Uterus (tissue), 4 donors: Measurements from ENCODE around the gene ALOX12B. TPM values are rescaled to one million over a fixed set of nuclear protein-coding genes. Genes with fewer than 3 reads are reported as not detected.
"Not testable (repeated sequence)": the region's sequence is repeated elsewhere in the genome, so short reads cannot be mapped to it uniquely, and the experiment has no call there.

Experiments
- DNase-seq, 2 donors: peaks; one replicate each; pipeline ENCODE4 v3.0.0-alpha.2; 2019 to 2020
- H3K27ac ChIP-seq, 2 donors: fragments of 200-600 bp; sonication (generic); 1 replicate in 1 of 2; 2 replicates in 1 of 2; pipeline ENCODE4 v1.5.1; 2016 to 2018
- H3K27me3 ChIP-seq, 2 donors: fragments of 200-600 bp; sonication (generic); one replicate each; pipeline ENCODE4 v1.5.1; 2018 to 2019; ENCODE audit warnings: control low read depth in 1 of 2
- H3K36me3 ChIP-seq, 2 donors: fragments of 200-600 bp; sonication (generic); one replicate each; pipeline ENCODE4 v1.5.1; 2019; ENCODE audit warnings: control low read depth in 1 of 2
- H3K4me1 ChIP-seq, 2 donors: fragments of 200-600 bp; sonication (generic); one replicate each; pipeline ENCODE4 v1.5.1; 2018 to 2019; ENCODE audit warnings: control low read depth in 1 of 2
- H3K4me3 ChIP-seq, 2 donors: fragments of 200-600 bp; sonication (generic); 1 replicate in 1 of 2; 2 replicates in 1 of 2; pipeline ENCODE4 v1.5.1; 2018 to 2019; ENCODE audit warnings: mild to moderate bottlenecking in 1 of 2
- H3K9me3 ChIP-seq, 2 donors: fragments of 200-600 bp; sonication (generic); one replicate each; pipeline ENCODE4 v1.5.1; 2019; ENCODE audit warnings: control low read depth in 1 of 2
- POLR2A ChIP-seq, 2 donors: fragments of 450-650 bp; IDR thresholded peaks; one replicate each; pipeline ENCODE4 v1.6.1; 2016; ENCODE audit warnings: antibody characterized with exemption in 2 of 2, mild to moderate bottlenecking in 1 of 2, moderate library complexity in 1 of 2
- intact Hi-C: fragments of 100-400 bp; cut with DNase I; formaldehyde crosslinking; loops from one replicate; pipeline ENCODE4 v1.15.1; 2023; ENCODE audit warnings: low total_unique reads
- total RNA-seq, 4 donors: library from RNA; depleted of rRNA in 3 of 4; stranded (reverse); fragments of >200 nt in 3 of 4; gene quantifications; one replicate each; pipeline versions ENCODE4 v1.1.0 to v1.2.4, GENCODE V29; 2014 to 2023
- TF ChIP-seq, protein P1 (sequence below), 4 experiments: fragments of 200-600 bp in 2 of 4; fragments of 450-650 bp in 2 of 4; sonication (generic) in 2 of 4; IDR thresholded peaks; one replicate each; pipeline ENCODE4 v1.5.1; 2016 to 2019; ENCODE audit warnings: antibody characterized with exemption in 4 of 4, mild to moderate bottlenecking in 2 of 4, moderate library complexity in 1 of 4
- donor health status: DM: yes; HTN: yes; CAD: no.

The ALOX12B gene
- total RNA-seq, 4 donors from 2014 or later = not detected

DNA sequence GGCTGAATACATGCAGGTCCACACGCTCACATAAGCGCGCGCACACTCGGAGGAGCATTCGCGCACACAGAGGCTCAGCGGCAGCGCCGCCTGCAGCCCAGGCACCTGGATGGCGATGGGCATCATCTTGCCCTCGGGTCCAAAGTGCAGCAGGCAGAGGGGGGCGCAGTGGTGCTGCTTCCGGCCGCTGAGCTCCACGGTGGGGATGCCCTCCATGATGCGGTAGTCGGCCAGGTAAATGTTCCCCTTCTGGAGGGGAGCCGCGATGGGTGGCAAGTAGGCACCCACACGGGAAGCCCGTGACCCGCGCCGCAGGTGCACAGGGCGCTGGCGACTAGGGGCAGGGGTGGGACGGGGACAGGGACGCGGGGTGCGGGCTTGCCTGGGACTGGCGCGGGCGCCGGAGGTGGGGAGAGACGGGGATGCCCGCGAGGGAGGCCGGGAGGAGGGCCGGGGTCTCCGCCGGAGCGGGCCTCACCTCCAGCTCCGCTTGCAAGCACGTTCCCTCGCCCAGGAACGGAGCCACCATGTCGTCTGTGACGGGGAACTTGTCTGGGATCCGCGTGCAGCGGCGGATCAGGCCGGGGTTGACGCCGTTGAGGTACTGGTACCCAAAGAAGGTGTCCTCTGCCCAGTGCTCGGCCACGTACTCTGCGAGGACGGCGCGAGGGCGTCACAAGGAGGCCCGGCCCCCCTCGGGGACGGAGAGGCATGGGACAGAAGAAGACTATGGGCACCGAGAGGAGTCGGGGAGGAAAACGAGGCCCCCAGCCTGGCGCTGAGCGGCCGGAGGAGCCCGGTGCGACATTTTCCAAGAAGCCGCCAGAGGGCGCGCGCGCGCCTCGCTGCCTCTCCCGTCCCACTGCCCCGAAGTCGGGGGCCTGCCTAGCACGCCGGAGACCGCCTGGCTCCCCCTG is 8.0 kb downstream of the ALOX12B start:
- peak in 1 of 2 donors; percentile 12 for TF ChIP-seq POLR2A (IDR thresholded peaks at IDR 0.05)
- TF ChIP-seq, protein P1, sequence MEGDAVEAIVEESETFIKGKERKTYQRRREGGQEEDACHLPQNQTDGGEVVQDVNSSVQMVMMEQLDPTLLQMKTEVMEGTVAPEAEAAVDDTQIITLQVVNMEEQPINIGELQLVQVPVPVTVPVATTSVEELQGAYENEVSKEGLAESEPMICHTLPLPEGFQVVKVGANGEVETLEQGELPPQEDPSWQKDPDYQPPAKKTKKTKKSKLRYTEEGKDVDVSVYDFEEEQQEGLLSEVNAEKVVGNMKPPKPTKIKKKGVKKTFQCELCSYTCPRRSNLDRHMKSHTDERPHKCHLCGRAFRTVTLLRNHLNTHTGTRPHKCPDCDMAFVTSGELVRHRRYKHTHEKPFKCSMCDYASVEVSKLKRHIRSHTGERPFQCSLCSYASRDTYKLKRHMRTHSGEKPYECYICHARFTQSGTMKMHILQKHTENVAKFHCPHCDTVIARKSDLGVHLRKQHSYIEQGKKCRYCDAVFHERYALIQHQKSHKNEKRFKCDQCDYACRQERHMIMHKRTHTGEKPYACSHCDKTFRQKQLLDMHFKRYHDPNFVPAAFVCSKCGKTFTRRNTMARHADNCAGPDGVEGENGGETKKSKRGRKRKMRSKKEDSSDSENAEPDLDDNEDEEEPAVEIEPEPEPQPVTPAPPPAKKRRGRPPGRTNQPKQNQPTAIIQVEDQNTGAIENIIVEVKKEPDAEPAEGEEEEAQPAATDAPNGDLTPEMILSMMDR (IDR thresholded peaks at IDR 0.05) = peak; percentile 76 to 93 (median 86)
- no peak overlapping the region for H3K27ac ChIP-seq
- peak; percentile 61 to 73 for DNase-seq
- H3K4me1 ChIP-seq = peaks cover 0 to 7% of the 10 kb centered on the region in 2 donors
- peak overlapping the region; percentile 15 to 31 for H3K4me3 ChIP-seq
- intact Hi-C loops = loop anchor here (10.0 kb wide), 1 partner anchor 225 kb away; no protein-coding TSS in a partner anchor
- no peaks in the 10 kb centered on the region for H3K9me3 ChIP-seq
- peaks cover 0 to 15% of the 10 kb centered on the region in 2 donors for H3K27me3 ChIP-seq
- no peaks in the 10 kb centered on the region for H3K36me3 ChIP-seq

DNA sequence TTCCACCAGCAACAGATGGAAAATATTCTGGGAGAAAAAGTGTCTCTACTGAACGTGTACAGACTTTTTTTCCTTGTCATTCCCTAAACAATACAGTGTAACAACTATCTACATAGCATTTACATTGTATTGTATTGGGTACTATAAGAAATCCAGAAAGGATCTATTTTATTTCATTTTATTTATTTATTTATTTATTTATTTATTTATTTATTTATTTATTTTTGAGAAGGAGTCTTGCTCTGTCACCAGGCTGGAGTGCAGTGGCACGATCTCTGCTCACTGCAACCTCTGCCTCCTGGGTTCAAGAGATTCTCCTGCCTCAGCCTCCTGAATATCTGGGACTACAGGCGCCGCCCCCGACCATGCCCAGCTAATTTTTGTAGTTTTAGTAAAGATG is 9.6 kb downstream of the ALOX12B start:
- intact Hi-C loops = loop anchor here (10.0 kb wide), 1 partner anchor 227 kb away; no protein-coding TSS in a partner anchor
- not testable (repeated sequence) for H3K4me1 ChIP-seq, DNase-seq, H3K9me3 ChIP-seq, H3K4me3 ChIP-seq, H3K27ac ChIP-seq, H3K36me3 ChIP-seq
- peaks cover 7 to 24% of the 10 kb centered on the region in 2 donors for H3K27me3 ChIP-seq

DNA sequence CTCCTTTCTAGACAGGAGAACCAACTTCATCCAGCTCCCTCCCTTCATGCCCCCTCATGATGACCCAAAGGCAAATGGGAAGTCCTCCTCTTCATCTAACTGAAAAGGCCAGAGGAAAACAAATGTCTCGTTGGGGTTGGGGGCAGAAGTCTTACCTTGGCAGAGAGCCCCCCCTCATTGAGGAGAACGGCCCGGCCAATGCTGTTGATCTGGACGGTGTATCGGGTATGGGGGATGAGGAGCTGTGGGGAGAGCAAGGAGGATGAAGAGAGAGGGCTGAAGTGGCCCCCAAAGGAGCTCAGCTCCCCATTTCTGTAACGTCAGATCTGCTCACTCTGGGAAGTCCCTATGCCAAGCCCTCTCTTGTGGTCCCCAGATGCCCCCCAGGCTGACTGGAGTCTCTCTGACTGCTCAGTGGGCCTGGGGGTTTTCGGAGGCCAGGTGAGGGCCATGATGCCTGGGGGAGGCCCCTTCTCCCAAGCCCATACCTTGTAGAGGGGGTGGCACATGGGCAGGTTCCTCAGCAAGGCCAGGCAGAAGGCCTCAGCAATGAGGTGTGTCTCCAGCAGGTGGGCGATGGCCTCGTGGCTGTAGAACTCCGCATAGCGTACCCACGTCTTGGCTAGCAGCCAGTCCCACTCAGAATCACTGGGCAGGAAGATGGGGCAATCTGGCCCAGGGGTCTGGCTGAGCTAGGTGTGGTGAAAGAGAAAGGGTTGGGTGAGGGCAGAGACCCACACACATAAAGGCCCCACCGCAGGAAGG is 10.8 kb downstream of the ALOX12B start:
- H3K9me3 ChIP-seq = no peaks in the 10 kb centered on the region
- DNase-seq = no peak
- H3K4me3 ChIP-seq = no peak overlapping the region
- TF ChIP-seq, protein P1 (IDR thresholded peaks at IDR 0.05) = no peak
- TF ChIP-seq POLR2A (IDR thresholded peaks at IDR 0.05) = no peak
- no peaks in the 10 kb centered on the region for H3K36me3 ChIP-seq
- intact Hi-C loops = loop anchor here (10.0 kb wide), 1 partner anchor 228 kb away; no protein-coding TSS in a partner anchor
- no peak overlapping the region for H3K27ac ChIP-seq
- H3K27me3 ChIP-seq = peaks cover 17 to 36% of the 10 kb centered on the region in 2 donors
- peaks cover 0 to 7% of the 10 kb centered on the region in 2 donors for H3K4me1 ChIP-seq

DNA sequence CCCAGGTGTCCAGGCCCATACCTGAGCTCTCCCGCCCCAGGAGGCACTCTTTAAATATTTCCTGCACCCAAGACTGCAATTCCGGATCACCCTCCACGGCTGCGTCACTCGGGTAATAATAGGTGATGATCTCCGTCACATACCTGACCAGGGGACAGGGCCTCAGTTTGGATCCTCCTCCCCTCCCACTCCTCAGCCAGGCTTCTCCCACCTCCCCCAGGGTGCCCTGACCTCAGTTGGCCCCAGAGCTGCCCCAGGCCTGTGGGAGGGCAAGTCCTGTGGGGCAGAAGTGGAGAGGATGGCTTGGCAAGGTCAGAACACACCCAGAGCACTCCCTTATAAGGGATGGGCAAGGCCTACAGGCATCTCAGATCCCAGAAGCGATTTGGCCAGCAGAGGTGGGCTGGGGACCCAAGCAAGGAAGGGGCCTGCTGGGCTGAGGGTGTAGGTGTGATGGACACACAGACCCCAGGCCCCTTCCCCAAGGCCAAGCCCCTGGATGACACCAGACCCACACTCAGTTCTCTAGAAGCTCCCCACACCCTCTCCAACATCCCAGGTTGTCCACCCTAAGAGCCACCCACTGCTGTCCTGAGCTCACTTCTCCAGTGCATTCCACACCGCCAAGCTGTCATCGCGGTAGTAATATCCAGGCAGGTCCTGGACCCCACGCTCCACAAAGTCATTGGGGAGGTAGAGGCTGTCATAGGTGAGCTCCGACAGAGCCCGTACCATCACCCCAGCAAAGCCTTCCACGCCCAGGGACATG is 11.8 kb downstream of the ALOX12B start:
- DNase-seq = no peak
- no peak for TF ChIP-seq POLR2A (IDR thresholded peaks at IDR 0.05)
- TF ChIP-seq, protein P1 (IDR thresholded peaks at IDR 0.05) = no peak
- peaks cover 19 to 36% of the 10 kb centered on the region in 2 donors for H3K27me3 ChIP-seq
- no peaks in the 10 kb centered on the region for H3K9me3 ChIP-seq
- H3K27ac ChIP-seq = no peak overlapping the region
- intact Hi-C loops = loop anchor here (10.0 kb wide), 1 partner anchor 229 kb away; no protein-coding TSS in a partner anchor
- H3K4me1 ChIP-seq = peaks cover 0 to 7% of the 10 kb centered on the region in 2 donors
- H3K4me3 ChIP-seq = no peak overlapping the region
- no peaks in the 10 kb centered on the region for H3K36me3 ChIP-seq

DNA sequence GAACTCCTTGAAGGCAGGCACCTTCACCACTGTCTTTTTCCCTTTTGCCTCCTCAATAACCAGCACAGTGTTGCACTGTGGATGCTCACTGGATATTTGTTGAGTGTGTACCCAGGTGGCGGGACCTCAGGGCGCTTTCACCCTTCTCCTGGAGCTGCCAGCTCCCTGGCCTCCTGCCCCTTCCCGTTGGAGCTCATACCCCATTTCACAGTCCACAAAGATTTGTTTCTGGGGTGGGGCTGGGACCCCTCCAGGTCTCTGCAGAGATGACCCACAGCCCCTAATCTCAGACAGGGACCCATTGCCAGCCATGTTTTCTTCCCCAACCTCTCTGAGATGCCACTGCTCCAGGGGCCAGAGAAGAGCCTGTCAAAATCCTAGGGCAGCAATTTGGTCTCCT is 12.4 kb downstream of the ALOX12B start:
- H3K9me3 ChIP-seq = no peaks in the 10 kb centered on the region
- intact Hi-C loops = loop anchor here (10.0 kb wide), 1 partner anchor 230 kb away; no protein-coding TSS in a partner anchor
- no peak for TF ChIP-seq POLR2A (IDR thresholded peaks at IDR 0.05)
- TF ChIP-seq, protein P1 (IDR thresholded peaks at IDR 0.05) = no peak
- H3K27me3 ChIP-seq = peaks cover 19 to 36% of the 10 kb centered on the region in 2 donors
- H3K4me3 ChIP-seq = no peak overlapping the region
- H3K4me1 ChIP-seq = peaks cover 0 to 7% of the 10 kb centered on the region in 2 donors
- no peak overlapping the region for H3K27ac ChIP-seq
- DNase-seq = no peak
- no peaks in the 10 kb centered on the region for H3K36me3 ChIP-seq
